Epidermal melanocyte (primary cell): Measurements from ENCODE around the gene CREBZF.
"Not testable (repeated sequence)": the region's sequence is repeated elsewhere in the genome, so short reads cannot be mapped to it uniquely, and the experiment has no call there.

Source experiments
- DNase-seq: peaks from one replicate; pipeline ENCODE4 v3.0.0; 2011; ENCODE audit warnings: low spot score; ENCODE audit not compliant: insufficient read length

The CREBZF gene

DNA sequence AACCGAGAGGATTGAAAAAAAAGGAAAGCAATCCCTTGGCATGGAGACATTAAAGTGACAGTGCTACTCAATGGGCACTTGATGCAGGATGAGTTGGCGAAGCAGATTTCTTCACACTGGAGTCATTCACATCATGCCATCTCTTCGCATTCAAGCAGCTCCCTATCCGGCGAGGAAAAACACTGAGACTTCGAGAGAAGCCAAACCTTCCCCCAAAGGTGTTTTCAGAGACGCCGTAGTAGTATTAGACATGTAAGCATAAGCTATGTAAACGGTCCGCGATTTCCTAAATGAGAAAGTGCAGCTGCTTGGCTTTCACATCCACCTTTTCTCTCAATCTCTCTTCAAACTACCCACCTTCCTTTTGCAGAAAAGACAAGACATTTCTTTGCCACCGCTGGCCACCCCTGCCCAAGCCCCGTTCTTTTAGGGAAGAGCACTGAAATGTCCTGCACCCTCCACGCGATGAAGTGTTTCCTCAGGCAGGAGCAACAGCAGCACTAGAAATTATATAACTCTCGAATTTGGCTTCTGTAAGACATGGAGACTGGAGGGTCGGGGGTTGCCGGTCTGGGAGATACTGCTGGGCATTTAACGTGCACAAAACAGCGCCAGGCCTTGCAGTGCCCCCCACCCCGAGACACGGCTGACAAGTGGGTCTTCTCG is 37.5 kb downstream of the CREBZF start, which contains the start of gene DLG2:
TSS of gene DLG2 (minus strand) at position 13 of the 666 bp plus-strand sequence.
- no peak for DNase-seq

DNA sequence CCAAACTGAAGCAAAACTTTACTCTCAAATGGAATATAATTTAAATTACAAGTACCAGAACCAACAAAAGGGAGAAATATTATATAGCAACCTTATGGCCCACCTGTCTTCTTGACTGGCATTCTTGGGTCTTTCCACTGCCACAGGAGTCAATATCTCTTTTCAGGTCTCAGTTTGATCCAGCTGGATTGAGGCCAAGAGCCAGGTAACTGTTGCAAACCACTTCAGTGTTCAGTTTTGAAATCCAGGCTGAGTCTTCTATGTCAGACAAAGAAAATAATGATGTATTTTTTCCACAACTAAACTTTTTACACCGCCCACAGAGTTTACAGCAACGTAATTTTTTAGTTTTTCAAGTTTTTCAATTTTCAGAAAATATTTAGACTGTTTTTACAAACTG is 38.4 kb downstream of the CREBZF start:
- DNase-seq: no peak

DNA sequence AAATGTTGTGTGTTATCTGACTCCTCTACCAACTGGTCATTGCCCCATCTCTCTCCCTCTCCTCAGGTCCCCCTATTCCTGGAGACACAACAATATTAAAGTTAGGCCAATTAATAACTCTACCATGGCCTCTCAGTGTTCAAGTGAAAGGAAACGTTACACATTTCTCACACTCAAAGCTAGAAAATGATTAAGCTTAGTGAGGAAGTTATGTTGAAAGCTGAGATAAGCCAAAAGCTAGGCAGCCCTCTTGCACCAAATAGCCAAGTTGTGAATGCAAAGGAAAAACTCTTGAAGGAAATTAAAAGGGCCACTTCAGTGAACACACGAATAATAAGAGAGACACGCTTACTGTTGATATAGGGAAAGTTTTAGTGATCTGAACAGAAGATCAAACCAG is 44.7 kb downstream of the CREBZF start:
- no peak for DNase-seq

DNA sequence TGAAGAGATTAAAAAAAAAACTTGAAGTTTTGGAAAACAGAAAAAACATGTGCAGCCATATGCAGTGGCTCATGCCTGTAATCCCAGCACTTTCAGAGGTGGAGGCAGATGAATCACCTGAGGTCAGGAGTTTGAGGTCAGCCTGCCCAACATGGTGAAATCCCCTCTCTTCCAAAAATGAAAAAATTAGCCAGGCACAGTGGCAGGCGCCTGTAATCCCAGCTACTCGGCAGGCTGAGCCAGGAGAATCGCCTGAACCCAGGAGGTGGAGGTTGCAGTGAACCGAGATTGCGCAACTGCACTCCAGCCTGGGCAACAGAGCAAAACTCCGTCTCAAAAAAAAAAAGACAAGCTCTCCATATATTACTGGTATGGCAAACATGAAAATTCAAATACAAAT is 45.4 kb downstream of the CREBZF start:
- DNase-seq: no peak

DNA sequence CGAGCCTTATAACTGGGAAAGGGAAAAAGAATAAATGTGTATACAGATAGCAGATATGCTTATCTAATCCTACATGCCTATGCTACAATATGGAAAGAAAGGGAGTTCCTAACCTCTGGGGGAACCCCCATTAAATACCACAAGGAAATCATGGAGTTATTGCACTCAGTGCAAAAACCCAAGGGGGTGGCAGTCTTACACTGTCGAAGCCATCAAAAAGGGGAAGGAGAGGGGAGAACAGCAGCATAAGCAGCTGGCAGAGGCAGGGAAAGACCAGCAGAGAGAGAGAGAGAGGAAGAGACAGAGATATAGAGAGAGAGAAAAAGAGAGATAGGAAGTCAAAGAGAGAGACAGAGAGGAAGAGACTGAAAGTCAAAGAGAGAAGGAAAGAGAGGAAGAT is 53.3 kb downstream of the CREBZF start:
- DNase-seq: not testable (repeated sequence)
